GM12878 (cell line): ENCODE results near the gene LPIN1. TPM values are rescaled to one million over a fixed set of nuclear protein-coding genes. Genes with fewer than 3 reads are reported as not detected.

Experiments used
- ATAC-seq: fragments of 200-7000 bp; cut with Tn5 transposase; 3 replicates; pipeline ENCODE4 v1.9.1; 2020; ENCODE audit warnings: mild to moderate bottlenecking, moderate library complexity
- BruUV-seq: library from RNA; stranded (reverse); fragments of 400-500 nt; replicated peaks from 2 replicates; lab custom pipeline; 2021; lab: Mats Ljungman, UMichigan
- CTCF ChIA-PET: fragments of 300-600 bp; sonication (Branson Sonifier 250); formaldehyde crosslinking; extraction: SDS; loops from one replicate; lab custom pipeline; 2021; ENCODE audit warnings: inconsistent platforms; lab: Yijun Ruan, JAX
- POLR2A ChIA-PET: fragments of 350-600 bp; formaldehyde crosslinking; extraction: SDS; loops from one replicate; lab custom pipeline; 2021; ENCODE audit warnings: inconsistent platforms; lab: Charles Lee
- RAD21 ChIA-PET: fragments of 300-600 bp; sonication (Branson Sonifier 250); formaldehyde crosslinking; loops from one replicate; lab custom pipeline; 2023; ENCODE audit warnings: antibody characterized with exemption; ENCODE audit not compliant: unreplicated experiment; lab: Charles Lee
- SMC1A ChIA-PET: fragments of 300-600 bp; sonication (Branson Sonifier 250); formaldehyde crosslinking; loops from one replicate; lab custom pipeline; 2023; ENCODE audit not compliant: unreplicated experiment, uncharacterized antibody; lab: Charles Lee
- DNase-seq: peaks from one replicate; pipeline ENCODE4 v3.0.0-alpha.2; 2011; ENCODE audit warnings: low read depth, low spot score
- FAIRE-seq: peaks from 3 replicates; lab custom pipeline; 2011; peaks lifted over from hg19 to GRCh38; lab: Jason Lieb, UNC
- H2AFZ ChIP-seq: 2 replicates; pipeline ENCODE4 v1.6.0; 2011; ENCODE audit warnings: low read depth, low read length, control low read depth; ENCODE audit not compliant: control insufficient read depth
- H3K27ac ChIP-seq: 2 replicates; pipeline ENCODE4 v1.5.1; 2011; ENCODE audit warnings: control low read depth; ENCODE audit not compliant: control insufficient read depth, insufficient read depth
- H3K27me3 ChIP-seq, 2 experiments: replicated peaks in 1 of 2; 2 replicates each; pipeline versions ENCODE4 v1.6.0 to v1.6.1; 2011; ENCODE audit warnings: low read length in 1 of 2; ENCODE audit not compliant: control insufficient read depth in 2 of 2, insufficient read depth in 2 of 2
- H3K36me3 ChIP-seq, 2 experiments: 2 replicates each; pipeline ENCODE4 v1.5.1; 2011; ENCODE audit warnings: low read length in 1 of 2; ENCODE audit not compliant: control insufficient read depth in 2 of 2, insufficient read depth in 2 of 2
- H3K4me1 ChIP-seq: 2 replicates; pipeline ENCODE4 v1.6.1; 2011; ENCODE audit warnings: mild to moderate bottlenecking, low read length, moderate library complexity, mixed read lengths; ENCODE audit not compliant: control insufficient read depth, insufficient read depth
- H3K4me2 ChIP-seq: 2 replicates; pipeline ENCODE4 v1.6.0; 2011; ENCODE audit warnings: control low read depth; ENCODE audit not compliant: control insufficient read depth, insufficient read depth
- H3K4me3 ChIP-seq: fragments of 200-600 bp; sonication (generic); 2 replicates; pipeline ENCODE4 v1.5.1; 2016
- H3K79me2 ChIP-seq: 2 replicates; pipeline ENCODE4 v1.6.0; 2011; ENCODE audit warnings: low read length; ENCODE audit not compliant: control insufficient read depth, insufficient read depth
- H3K9ac ChIP-seq: 2 replicates; pipeline ENCODE4 v1.8.0; 2011; ENCODE audit warnings: low read length, control low read depth, mixed read lengths; ENCODE audit not compliant: control insufficient read depth, insufficient read depth
- H3K9me3 ChIP-seq: replicated peaks from 3 replicates; pipeline ENCODE4 v1.5.1; 2011; ENCODE audit warnings: mild to moderate bottlenecking, low read length; ENCODE audit not compliant: control insufficient read depth, insufficient read depth
- H4K20me1 ChIP-seq: 2 replicates; pipeline ENCODE4 v1.6.0; 2011; ENCODE audit not compliant: control insufficient read depth, insufficient read depth
- BACH1 ChIP-seq: fragments of 450-650 bp; IDR thresholded peaks from 2 replicates; pipeline ENCODE4 v1.6.1; 2017; ENCODE audit warnings: mild to moderate bottlenecking, borderline replicate concordance
- EED ChIP-seq: sonication (generic); IDR thresholded peaks from 2 replicates; pipeline ENCODE4 v1.6.1; 2016; ENCODE audit warnings: antibody characterized with exemption, low read depth
- ESRRA ChIP-seq: IDR thresholded peaks from 2 replicates; pipeline ENCODE4 v1.6.1; 2012; ENCODE audit warnings: mild to moderate bottlenecking, low read length, improper control_type of control experiment
- GATAD2B ChIP-seq: fragments of 450-650 bp; conservative IDR thresholded peaks from 2 replicates; pipeline ENCODE4 v1.6.1; 2017; ENCODE audit warnings: low read depth, mild to moderate bottlenecking, moderate library complexity
- HDGF ChIP-seq: fragments of 450-650 bp; IDR thresholded peaks from 2 replicates; pipeline ENCODE4 v1.6.1; 2016; ENCODE audit warnings: antibody characterized with exemption
- IKZF2 ChIP-seq, 2 experiments: fragments of 450-650 bp; IDR thresholded peaks; 2 replicates each; pipeline ENCODE4 v1.6.1; 2017; ENCODE audit warnings: mild to moderate bottlenecking in 2 of 2, moderate library complexity in 2 of 2
- LARP7 ChIP-seq: fragments of 450-650 bp; IDR thresholded peaks from 2 replicates; pipeline ENCODE4 v1.6.1; 2017; ENCODE audit warnings: mild to moderate bottlenecking
- MTA3 ChIP-seq: IDR thresholded peaks from 2 replicates; pipeline ENCODE4 v1.6.1; 2012; ENCODE audit warnings: low read length, inconsistent platforms, borderline replicate concordance
- NFYB ChIP-seq: IDR thresholded peaks from 2 replicates; pipeline ENCODE4 v1.6.1; 2011; ENCODE audit warnings: low read depth, mild to moderate bottlenecking, low read length, improper control_type of control experiment, moderate library complexity; ENCODE audit not compliant: insufficient read depth
- NR2F1 ChIP-seq: fragments of 450-650 bp; conservative IDR thresholded peaks from 2 replicates; pipeline ENCODE4 v1.6.1; 2017; ENCODE audit warnings: mild to moderate bottlenecking
- PAX5 ChIP-seq: IDR thresholded peaks from 2 replicates; pipeline ENCODE4 v1.6.1; 2011; ENCODE audit warnings: low read depth, low read length, borderline replicate concordance
- SMAD5 ChIP-seq: IDR thresholded peaks from 2 replicates; pipeline ENCODE4 v1.6.1; 2016; ENCODE audit warnings: antibody characterized with exemption, low read depth
- ZSCAN29 ChIP-seq: fragments of 450-650 bp; IDR thresholded peaks from 2 replicates; pipeline ENCODE4 v1.6.1; 2017; ENCODE audit warnings: mild to moderate bottlenecking, moderate library complexity
- WGBS: methylation state at CpG from one replicate; pipeline ENCODE4 v1.1.6; 2016; ENCODE audit warnings: low lambda C conversion rate; ENCODE audit not compliant: insufficient replicate concordance, insufficient coverage; ENCODE audit errors: missing lambda C conversion rate; 5-methylcytosine and 5-hydroxymethylcytosine counted together
- in situ Hi-C: fragments of 300-500 bp; cut with MboI; formaldehyde crosslinking; loops from 9 replicates; pipeline ENCODE4 v1.14.3; 2018; ENCODE audit warnings: mixed read lengths
- intact Hi-C: fragments of 100-400 bp; cut with micrococcal nuclease; formaldehyde crosslinking; loops from one replicate; pipeline ENCODE4 v1.14.2; 2022; ENCODE audit not compliant: unreplicated experiment
- polyA plus RNA-seq, 11 experiments: library from polyadenylated mRNA; depleted of rRNA in 4 of 11; unstranded in 6 of 11; stranded (reverse) in 5 of 11; fragments of >200 nt; fragmentation: Nextera tagmentation in 4 of 11; fragmentation: Illumina TruSeq in 1 of 11; extraction: Ambion mirVana in 4 of 11; extraction: Trizol in 1 of 11; gene quantifications; 1 replicate in 1 of 11; 2 replicates in 10 of 11; pipeline versions ENCODE4 v1.2.1 to v1.2.3, GENCODE V29; 2011 to 2016; ENCODE audit warnings: inconsistent platforms in 2 of 11, missing spikeins in 2 of 11, low read depth in 1 of 11
- total RNA-seq, 4 experiments: library from RNA; depleted of rRNA in 3 of 4; stranded (reverse); fragments of >200 nt in 3 of 4; fragmentation: Illumina TruSeq in 1 of 4; extraction: Trizol in 1 of 4; gene quantifications; 2 replicates each; pipeline versions ENCODE4 v1.2.1 to v1.2.3, GENCODE V29; 2013 to 2021
- TF ChIP-seq, protein P1 (sequence below): fragments of 450-650 bp; conservative IDR thresholded peaks from 2 replicates; pipeline ENCODE4 v1.6.1; 2017; ENCODE audit warnings: mild to moderate bottlenecking, moderate library complexity
- TF ChIP-seq, protein P2 (sequence below): fragments of 450-650 bp; IDR thresholded peaks from 2 replicates; pipeline ENCODE4 v1.6.1; 2017; ENCODE audit warnings: low read depth, mild to moderate bottlenecking, moderate library complexity
- TF ChIP-seq, protein P3 (sequence below): fragments of 450-650 bp; IDR thresholded peaks from 2 replicates; pipeline ENCODE4 v1.6.1; 2017; ENCODE audit warnings: mild to moderate bottlenecking, moderate library complexity

LPIN1 gene
- total and polyA plus RNA-seq, 10 of the 15 experiments (the other 5 are each of a cell fraction or from before 2014, with no cell fraction given): 18.8 to 82.5 (median 50.3) TPM

DNA sequence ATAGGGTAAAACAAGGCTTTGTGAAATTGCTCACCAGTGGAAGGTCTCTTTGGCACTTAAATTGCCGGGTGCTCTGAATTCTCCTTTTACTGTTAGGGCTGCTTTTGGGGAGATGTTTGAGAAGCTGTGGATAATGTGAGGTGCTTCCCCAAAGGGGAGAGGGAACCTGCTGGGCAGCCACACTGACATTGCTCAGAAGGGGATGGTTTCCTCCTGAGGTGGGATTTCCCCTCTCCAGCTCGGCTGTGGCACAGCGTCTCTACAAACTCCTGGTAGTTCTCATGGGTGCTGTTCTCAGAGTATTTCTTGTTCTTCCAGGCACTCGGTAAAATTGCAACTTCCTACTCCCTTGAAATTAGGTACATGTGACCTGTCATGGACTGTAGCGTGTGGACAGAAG, 124.2 kb downstream of the LPIN1 start:
- POLR2A ChIA-PET: interaction anchor here (0.8 to 1.4 kb wide), 3 partner anchors 21 to 163 kb away, joined by 3 to 5 read pairs (median 4); no protein-coding TSS in a partner anchor
- SMC1A ChIA-PET: interaction anchor here (1.0 to 2.4 kb wide), 8 partner anchors 35 to 306 kb away, joined by 3 to 12 read pairs (median 6); no protein-coding TSS in a partner anchor
- no peaks in the 10 kb centered on the region for H3K27me3 ChIP-seq

More for the DNA sequence above, 124.2 kb downstream of the LPIN1 start:
- TF ChIP-seq HDGF (0 out of 2 replicates have a peak, but pooled peaks have one; percentile 34), SMAD5 (no peak), GATAD2B (peak; percentile 27; the same call in 1 of the 2 replicates), NR2F1 (no peak), BACH1 (peak; percentile 35; the same call in 1 of the 2 replicates), ZSCAN29 (0 out of 2 replicates have a peak, but pooled peaks have one; percentile 35), LARP7 (0 out of 2 replicates have a peak, but pooled peaks have one; percentile 16), IKZF2 (IDR thresholded peaks at IDR 0.05) (peak in 1 of 2 experiments; percentile 32; a peak in 1 of 4 replicates), PAX5 (peak; percentile 21; the same call in 1 of the 2 replicates), MTA3 (no peak), EED (peak; percentile 13; the same call in 1 of the 2 replicates), ESRRA (no peak), NFYB (no peak)
- TF ChIP-seq, protein P1, sequence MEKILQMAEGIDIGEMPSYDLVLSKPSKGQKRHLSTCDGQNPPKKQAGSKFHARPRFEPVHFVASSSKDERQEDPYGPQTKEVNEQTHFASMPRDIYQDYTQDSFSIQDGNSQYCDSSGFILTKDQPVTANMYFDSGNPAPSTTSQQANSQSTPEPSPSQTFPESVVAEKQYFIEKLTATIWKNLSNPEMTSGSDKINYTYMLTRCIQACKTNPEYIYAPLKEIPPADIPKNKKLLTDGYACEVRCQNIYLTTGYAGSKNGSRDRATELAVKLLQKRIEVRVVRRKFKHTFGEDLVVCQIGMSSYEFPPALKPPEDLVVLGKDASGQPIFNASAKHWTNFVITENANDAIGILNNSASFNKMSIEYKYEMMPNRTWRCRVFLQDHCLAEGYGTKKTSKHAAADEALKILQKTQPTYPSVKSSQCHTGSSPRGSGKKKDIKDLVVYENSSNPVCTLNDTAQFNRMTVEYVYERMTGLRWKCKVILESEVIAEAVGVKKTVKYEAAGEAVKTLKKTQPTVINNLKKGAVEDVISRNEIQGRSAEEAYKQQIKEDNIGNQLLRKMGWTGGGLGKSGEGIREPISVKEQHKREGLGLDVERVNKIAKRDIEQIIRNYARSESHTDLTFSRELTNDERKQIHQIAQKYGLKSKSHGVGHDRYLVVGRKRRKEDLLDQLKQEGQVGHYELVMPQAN: peak; percentile 25
- TF ChIP-seq, protein P2, sequence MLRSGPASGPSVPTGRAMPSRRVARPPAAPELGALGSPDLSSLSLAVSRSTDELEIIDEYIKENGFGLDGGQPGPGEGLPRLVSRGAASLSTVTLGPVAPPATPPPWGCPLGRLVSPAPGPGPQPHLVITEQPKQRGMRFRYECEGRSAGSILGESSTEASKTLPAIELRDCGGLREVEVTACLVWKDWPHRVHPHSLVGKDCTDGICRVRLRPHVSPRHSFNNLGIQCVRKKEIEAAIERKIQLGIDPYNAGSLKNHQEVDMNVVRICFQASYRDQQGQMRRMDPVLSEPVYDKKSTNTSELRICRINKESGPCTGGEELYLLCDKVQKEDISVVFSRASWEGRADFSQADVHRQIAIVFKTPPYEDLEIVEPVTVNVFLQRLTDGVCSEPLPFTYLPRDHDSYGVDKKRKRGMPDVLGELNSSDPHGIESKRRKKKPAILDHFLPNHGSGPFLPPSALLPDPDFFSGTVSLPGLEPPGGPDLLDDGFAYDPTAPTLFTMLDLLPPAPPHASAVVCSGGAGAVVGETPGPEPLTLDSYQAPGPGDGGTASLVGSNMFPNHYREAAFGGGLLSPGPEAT: 0 out of 2 replicates have a peak, but pooled peaks have one; percentile 41
- TF ChIP-seq, protein P3, sequence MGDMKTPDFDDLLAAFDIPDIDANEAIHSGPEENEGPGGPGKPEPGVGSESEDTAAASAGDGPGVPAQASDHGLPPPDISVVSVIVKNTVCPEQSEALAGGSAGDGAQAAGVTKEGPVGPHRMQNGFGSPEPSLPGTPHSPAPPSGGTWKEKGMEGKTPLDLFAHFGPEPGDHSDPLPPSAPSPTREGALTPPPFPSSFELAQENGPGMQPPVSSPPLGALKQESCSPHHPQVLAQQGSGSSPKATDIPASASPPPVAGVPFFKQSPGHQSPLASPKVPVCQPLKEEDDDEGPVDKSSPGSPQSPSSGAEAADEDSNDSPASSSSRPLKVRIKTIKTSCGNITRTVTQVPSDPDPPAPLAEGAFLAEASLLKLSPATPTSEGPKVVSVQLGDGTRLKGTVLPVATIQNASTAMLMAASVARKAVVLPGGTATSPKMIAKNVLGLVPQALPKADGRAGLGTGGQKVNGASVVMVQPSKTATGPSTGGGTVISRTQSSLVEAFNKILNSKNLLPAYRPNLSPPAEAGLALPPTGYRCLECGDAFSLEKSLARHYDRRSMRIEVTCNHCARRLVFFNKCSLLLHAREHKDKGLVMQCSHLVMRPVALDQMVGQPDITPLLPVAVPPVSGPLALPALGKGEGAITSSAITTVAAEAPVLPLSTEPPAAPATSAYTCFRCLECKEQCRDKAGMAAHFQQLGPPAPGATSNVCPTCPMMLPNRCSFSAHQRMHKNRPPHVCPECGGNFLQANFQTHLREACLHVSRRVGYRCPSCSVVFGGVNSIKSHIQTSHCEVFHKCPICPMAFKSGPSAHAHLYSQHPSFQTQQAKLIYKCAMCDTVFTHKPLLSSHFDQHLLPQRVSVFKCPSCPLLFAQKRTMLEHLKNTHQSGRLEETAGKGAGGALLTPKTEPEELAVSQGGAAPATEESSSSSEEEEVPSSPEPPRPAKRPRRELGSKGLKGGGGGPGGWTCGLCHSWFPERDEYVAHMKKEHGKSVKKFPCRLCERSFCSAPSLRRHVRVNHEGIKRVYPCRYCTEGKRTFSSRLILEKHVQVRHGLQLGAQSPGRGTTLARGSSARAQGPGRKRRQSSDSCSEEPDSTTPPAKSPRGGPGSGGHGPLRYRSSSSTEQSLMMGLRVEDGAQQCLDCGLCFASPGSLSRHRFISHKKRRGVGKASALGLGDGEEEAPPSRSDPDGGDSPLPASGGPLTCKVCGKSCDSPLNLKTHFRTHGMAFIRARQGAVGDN: peak; percentile 62; the same call in 1 of the 2 replicates
- CTCF ChIA-PET: interaction anchor here (0.7 to 1.4 kb wide), 3 partner anchors 162 to 846 kb away, joined by 3 read pairs; partner anchors contain the start of gene TRIB2
- 10% methylated on average over 5 of the region's 5 CpGs for WGBS
- peak overlapping the region; percentile 45 for H3K9ac ChIP-seq
- peaks cover 66% of the 10 kb centered on the region for H3K79me2 ChIP-seq
- H3K36me3 ChIP-seq: no peaks in the 10 kb centered on the region
- BruUV-seq: no TSS peak
- ATAC-seq (peak; percentile 53), FAIRE-seq (no peak), DNase-seq (no peak)
- H4K20me1 ChIP-seq: no peaks in the 10 kb centered on the region
- no peaks in the 10 kb centered on the region; the same call in 2 of the 3 replicates for H3K9me3 ChIP-seq
- intact Hi-C loops (no loop called here), in situ Hi-C loops (no loop called here)
- H3K4me2 ChIP-seq: peak overlapping the region; percentile 82
- H2AFZ ChIP-seq: peak overlapping the region; percentile 63
- peak overlapping the region; percentile 72 for H3K27ac ChIP-seq
- H3K4me1 ChIP-seq: peaks cover 24% of the 10 kb centered on the region
- RAD21 ChIA-PET: interaction anchor here (0.7 to 2.7 kb wide), 7 partner anchors 34 to 846 kb away, joined by 3 to 11 read pairs (median 5); partner anchors contain the start of gene TRIB2
- H3K4me3 ChIP-seq: peak overlapping the region; percentile 51; the same call in 1 of the 2 replicates
